HG02763 (cell line): Measurements from ENCODE around the gene FOXP1.
"Not testable (repeated sequence)": the region's sequence is repeated elsewhere in the genome, so short reads cannot be mapped to it uniquely, and the experiment has no call there.

ENCODE experiments used
- ATAC-seq: cut with Tn5 transposase; IDR thresholded peaks from one replicate; pipeline ENCODE4 v1.9.1; 2021; ENCODE audit warnings: mild to moderate bottlenecking, moderate library complexity; ENCODE audit not compliant: unreplicated experiment

FOXP1 gene

DNA sequence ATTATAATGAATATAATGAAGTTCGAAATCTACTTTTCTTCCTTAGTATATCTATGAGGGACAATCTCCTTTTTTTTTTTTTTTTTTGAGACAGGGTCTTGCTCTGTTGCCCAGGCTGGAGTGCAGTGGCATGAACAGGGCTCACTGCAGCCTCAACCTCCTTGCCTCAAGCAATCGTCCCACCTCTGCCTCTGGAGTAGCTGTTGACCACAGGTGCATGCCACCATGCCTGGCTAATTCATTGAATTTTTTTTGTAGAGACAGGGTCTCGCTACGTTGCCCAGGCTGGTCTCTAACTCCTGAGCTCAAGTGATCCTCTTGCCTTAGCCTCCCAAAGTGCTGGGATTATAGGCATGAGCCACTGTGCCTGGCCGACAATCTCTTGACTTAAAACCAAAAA is 607.5 kb downstream of the FOXP1 start:
- not testable (repeated sequence) for ATAC-seq

DNA sequence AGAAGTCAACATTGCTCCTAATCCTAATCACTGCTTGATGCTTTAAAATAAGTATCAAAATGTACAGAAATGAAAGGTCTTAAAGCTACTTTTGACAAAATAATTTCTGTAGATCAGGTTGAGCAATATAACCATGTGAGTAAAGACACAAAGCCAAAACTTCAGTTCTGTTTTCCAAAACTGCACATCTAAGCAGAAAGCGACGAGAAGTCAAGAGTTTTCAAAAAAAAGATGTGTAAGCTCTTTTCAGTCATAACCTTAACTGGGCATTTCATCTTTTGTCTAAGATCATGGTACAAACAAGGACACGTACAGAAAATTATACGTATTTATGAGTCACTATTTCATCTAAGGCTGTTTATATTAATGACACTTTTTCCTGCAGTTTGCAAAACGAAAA is 608.8 kb downstream of the FOXP1 start:
- no peak for ATAC-seq

DNA sequence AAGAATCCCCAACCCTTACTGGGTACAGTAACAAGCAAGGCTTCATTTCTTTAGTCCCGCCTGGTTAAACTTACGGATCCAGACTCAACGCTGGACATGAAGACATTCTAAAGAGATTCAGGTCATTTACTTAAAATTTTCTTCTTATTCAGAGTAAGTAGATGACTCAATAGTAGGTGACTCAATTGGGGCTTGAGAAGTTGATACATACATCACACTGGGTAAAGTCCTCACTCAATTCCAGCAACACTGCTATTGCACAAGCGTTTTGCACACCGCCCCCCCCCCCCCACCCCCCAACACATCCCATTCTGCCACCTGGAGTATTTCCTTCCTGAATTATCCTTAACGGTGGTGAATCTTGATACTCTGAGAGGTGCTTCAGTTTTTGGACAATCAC is 610.0 kb downstream of the FOXP1 start:
- no peak for ATAC-seq

DNA sequence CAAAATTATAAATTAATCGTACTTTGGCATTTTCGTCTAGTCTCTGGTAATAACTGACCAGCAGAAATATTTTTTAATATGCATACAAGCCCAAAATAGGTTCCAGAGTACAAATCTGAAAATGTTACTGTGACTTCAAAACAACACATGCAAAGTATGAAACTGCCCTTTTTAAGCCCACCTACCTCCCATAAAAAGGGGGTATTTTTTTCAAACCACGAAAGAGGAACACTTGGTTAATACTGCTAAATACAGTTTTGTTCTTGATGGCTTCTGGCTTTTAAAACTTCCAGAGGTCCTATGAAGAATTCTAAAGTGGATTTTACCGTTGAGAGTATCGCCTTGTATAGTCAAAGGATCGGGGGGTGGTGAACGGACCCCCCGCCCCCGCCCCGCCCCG is 610.7 kb downstream of the FOXP1 start:
- ATAC-seq = no peak

DNA sequence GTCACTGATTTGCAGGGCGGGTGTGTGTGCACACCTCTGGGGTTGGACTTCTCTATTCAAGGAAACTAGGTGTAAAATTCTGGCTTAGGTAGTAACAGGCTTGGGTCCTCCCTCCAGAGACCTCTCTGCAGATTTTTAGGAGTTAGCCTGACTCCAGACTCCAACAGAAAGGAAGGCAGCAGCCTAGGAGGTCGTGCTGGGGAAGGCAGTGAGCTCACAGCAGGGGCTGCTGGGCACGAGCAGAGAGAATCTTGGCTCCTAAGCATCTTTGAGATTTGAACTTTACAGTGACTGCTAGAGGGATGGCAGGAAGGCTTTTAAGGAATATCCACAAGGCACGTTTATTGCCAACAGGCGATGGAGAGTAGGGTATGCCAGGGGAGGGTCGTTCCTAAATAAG is 612.6 kb downstream of the FOXP1 start:
- ATAC-seq = no peak

DNA sequence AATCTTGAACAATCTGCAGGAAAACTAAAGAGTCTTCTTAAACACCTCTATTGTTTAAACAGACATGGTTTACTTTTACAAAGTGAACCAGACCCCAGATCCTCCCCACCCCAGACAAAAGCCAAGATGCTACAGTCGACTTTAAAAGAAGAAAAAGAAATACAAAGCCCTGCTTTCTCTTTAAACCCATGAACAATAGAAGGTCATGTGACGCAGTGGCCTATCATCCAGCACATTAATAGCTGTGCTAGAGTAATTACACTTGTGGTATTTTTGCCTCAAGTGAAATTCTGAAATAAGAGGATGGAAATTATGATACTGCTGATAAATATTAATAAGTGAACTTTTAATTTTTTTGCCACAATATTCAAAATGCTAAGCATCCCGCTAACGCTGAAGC is 613.4 kb downstream of the FOXP1 start:
- no peak for ATAC-seq

DNA sequence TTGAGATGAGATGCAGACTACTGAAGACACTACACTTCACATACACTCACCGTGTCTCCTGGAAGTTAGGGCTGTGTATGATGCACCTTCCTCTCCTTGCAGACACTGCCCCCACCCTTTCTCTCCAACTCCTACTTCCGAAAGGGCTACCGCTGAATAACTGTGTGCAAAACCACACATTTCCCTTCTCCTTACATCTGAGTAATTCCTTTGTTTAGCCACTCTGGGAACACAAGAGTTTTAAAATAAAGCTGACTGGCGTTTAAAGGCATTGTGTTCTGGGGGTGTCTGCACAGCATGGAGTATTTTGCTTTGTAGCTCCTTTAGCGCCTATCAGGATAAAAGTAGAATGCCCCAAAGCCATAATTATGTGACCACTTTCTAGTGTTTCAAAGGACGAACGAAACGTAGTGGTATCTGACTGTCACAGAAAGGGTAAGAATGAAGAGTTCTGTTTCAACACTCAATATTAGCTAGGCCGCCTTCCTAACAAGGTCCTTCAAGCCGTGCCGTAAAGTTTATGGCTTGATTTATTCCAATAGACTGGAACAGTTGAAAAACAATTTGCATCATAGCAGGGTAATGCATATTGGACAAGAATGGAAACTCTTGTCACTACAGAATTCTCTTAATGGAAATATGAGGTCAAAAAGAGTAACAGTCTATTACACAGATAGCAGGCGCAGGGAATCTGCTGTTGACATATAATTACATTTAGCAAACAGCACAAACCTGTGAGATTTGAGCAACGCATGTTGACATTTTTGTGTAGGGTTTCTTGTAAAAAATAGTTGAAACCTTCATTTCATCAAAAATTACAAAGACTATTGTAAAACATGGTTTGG is 619.9 kb downstream of the FOXP1 start:
- ATAC-seq = no peak

DNA sequence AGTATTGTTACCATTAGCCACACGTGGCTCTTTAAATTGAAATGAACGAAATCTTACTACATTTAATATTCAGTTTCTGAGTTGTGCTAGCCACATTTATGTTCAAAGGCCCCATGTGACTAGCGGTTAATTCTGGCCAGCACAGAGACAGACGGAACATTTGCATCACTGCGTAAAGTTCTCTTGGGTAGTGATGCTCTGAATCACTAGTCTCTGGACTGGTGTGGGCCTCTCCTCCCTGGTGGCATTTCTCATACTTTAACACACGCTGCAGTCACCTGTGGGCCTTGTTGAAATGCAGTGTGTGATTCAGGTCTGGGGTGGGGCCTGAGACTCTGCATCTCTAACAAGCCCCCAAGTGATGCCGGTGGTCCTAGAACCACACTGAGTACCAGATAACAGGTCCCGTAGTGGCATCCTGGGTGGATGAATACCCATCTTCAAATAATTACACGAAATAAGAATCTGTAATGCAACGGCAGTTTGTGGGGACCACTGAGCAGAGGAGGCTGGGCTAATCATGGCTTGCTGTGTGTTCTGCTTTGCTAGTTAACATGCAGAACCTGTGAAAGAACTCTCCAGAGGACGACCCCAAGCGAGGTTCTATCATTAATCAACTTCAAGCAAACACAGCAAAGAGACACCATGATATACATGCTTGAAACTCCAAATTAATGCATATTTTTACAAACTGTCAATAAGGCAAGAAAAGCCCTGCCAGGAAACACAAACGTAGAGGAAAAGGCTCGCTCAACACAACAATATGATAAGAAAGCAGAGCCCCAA is 623.8 kb downstream of the FOXP1 start:
- ATAC-seq = no peak

DNA sequence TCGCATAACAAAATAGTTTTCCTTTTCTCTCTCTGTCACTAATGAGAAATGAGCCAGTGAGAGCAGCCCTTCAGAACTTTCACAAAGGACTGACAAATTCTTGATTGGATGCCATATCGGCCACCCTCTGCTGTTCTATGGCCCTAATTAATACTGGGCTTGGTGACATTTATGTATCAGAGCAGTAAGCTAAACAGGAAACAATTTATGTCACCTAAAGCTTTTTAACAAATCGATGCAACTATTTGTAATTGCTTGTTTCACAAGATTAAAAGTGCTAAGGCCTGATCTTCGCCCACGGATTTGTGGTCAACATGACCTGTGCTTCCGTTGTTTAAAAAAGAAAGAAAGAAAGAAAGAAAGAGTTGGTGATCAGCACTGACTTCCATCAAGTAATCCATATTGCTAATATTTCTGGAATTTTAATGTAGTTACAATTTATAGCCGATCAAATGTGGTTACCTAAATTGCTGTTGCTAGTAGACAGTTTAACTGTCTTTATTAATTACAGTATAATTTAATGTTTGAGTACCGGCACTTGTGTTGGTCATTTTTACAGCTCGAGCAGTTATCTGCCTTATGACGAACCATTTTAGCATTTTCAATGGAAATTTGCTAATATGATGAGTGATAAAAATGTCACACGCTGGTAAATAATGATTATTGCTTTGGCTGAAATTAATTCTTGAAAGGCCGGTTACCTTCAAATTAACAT is 631.3 kb downstream of the FOXP1 start:
- ATAC-seq = no peak

DNA sequence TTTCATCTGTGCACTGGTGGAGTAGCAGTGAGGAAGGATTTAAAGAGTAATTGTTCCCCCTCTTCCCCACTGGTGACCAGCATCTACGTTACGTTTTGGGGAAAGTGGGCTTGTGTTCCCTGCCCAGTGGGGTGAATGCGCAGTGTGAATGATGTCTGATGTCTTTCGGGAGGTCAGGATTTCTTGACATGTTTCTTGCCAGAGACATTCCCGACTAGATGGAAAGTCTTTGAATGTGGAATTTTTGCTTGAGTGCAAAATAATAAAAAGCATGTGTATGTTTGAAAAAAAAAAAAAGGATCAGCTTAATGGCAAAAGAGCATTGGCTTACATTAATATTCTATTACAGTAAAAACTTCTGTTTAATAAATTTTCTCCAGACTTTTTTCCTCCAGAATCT is 632.2 kb downstream of the FOXP1 start:
- no peak for ATAC-seq

DNA sequence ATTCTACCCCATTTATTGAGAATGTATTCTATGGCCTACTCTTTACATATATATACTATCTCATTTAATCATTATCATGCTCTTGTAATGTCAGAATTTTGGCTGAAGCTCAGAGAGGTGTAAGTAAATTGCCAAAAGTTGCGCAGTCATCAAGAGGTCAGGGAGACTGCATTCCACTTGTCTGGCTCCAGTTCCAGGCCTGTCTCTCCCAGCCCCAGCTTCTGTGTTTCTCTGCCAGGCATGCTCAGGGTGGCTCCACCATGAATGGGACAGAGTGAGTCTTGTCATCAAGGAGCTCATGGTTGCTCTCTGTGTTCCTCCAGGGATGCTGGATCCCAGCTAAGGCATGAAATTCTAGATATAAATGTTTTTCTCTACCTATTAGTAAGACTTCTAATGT is 635.9 kb downstream of the FOXP1 start:
- no peak for ATAC-seq

DNA sequence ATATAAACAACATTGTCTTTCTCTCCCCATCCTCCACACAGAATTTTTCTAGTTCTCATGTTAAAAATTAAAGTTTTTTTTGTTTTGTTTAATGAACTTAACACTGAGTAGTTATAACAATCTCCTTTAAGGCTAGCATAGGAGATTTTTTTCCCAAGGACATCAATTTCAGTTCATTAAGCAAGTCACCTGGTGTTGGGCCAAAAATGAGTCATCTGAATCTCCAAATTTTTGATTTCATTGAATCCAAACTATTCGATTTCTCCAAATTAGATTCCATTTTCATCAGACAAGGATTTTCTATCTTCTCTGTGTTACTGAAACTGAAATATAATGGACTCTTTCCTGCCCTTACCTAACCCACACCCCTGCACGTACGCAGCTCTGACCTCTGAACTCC is 639.6 kb downstream of the FOXP1 start:
- no peak for ATAC-seq

DNA sequence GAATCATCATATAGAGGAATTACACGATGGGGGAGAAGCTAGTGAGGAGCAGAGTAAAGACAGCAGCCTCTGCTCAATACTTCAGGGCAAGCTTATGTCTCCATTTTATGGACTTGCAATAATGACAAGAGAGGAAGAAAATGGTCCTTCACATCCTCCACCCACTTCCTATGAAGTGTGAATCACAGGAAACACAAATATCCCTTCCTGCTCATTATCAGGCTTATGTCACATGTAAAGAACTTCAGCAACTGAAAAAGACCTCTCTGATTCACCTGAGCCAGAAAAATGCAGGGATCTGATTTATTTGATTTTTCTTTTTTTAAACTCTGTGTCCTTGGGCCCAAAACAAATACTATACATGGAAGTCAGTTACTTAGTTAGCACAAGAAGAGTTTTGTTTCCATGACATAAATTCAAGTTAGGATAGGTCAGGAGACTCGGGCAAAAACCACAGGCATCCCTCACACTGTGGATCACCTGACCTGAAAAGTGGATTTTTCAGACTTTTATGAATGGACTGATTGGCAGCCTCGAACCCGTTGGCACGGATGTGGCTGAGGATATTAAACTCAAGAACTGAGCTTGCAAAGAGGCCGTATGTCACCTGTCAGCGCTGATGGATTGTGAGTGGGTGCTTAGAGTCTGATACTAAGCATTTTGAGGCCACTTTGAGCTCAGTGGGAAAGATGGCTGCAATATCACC is 650.3 kb downstream of the FOXP1 start:
- ATAC-seq = no peak

DNA sequence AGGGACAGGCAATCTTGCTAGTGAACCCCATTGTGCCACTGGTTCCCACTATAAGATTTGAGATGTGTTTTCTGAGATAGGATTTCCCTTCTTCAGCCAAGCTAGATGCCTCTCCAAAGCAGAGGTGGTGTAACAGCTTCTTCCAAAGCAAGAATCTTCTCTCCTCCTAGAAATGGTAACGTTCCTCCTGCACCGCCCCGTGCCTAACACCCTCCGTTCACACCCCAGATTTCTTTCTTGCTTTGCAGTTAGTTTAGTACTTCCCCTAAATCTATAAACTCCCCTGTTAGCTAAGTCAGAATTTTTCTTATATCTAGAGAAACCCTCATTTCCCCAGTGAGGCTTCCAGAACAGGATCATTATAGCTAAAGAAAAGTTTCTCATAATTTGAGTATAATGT is 653.5 kb downstream of the FOXP1 start:
- ATAC-seq = no peak

DNA sequence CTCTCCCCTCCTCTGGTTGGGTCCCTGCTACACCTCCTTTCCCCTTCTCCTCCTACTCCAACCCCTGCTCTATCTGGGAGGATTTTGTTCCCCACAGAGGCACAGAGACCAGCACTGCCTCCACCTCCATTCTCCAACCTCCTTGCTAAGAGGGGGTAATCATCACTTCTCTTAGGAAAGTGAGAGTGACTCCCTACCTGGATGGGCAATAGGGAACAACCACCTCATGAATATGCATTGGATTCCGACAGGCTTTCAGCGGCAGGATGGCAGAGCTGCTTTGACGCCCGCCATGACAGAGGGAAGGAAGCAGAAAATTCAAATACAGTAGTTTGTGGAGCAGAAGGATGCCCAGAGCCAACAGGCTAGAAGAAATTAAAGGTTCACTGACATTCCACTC is 656.3 kb downstream of the FOXP1 start:
- ATAC-seq = no peak

DNA sequence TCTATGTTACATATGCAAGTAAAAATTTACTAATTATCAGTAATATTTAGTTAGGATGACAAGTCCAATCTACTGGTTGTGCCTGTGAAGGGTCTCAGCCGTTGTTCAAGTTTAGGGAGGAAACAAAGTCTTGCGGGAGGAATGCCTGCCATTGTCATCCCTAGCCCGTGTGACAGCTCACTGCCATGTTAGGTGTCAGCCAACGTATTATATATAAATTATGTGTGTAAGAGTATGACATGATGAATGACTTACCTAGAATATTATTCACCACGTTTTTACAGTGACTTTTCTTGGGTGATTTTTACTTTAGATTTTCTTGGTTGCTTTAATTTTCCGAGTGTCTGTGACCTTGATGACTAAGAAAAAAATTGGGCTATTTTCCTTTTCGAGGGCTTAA is 656.7 kb downstream of the FOXP1 start:
- no peak for ATAC-seq

DNA sequence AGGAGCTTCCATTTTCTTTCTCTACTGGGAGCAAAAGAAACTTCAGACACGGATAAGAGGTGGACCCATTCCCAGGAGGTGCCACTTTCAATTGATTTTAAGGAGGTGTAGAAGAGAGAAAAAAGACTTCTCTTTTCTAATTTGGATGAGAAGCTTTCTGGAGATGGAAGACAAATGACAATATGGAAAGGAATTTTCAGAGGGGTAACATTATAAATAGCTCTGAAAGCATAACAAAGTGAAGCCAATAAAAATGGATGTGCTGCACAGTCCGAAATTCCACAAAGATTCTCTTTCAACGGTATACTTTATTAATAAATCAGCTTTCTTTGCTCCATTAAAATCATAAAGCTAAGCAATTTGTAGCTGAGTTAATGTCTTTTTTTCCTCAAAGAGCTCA is 663.9 kb downstream of the FOXP1 start:
- no peak for ATAC-seq

DNA sequence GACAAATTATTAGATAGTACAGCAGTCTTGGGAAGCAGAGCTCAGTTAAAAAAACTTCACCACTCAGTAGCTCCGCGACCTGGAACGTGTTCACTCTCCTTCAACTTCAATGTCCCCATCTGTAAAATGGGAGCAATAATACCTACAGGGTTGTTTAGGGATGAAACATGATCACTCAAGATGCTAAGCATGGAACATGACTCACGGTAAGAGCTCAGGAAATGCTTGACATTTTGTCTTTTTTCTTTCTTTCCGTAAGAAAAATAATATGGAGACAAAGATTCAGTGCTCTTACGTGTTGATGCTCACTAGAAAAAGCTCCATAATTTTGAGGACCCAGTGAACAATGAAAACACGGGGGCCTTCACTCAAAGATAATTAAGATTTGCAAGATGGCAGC is 664.4 kb downstream of the FOXP1 start:
- ATAC-seq = no peak

DNA sequence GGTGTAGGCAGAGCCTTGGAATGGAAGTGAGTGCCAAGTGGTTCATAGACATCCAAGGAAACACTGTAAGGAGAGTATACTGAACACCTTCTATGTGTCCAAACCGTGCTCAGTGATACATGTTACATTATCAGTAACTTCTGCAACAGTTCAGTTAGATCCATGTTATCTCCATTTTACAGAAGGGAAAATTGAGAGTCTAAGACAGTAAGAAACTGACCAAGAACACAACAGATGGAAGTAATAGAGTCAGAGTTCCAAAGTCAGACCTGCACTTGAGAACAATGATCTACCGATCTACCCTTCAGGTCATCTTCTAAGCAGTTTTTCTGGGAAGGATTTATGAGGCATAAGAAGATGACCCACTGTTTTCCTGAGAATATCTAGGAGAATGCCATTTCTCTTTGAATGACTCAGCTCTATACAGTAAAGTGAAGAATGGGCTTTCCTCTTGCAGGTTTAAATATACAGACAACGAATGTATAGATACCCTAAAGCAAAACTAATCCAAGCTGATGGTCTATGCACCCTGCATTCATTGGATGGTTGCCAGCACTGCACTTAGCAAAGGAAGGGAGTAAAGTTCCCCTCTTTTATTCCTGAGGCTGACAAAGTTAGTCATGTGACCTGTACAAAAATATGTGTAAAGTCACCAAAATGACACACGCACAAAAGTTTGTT is 667.0 kb downstream of the FOXP1 start:
- ATAC-seq = no peak

DNA sequence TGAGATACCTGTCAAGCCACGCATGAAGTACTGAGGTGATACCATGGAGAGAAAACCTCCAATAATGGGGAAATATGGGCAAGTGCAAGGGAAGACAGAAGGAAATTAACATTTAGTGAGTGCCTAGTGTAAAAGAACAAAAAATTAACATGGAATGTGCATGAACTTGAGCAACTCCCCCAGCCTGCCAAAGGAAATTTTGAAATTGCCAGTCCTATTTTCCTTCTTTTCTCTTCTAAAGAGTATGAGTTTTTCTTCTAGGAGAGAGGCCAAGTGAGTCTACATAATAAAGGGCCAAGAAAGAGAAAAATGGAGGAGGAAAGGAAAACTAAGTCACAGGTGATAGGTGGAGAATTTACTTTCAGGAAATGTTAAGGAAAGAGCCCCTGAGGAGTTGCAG is 668.7 kb downstream of the FOXP1 start:
- no peak for ATAC-seq

DNA sequence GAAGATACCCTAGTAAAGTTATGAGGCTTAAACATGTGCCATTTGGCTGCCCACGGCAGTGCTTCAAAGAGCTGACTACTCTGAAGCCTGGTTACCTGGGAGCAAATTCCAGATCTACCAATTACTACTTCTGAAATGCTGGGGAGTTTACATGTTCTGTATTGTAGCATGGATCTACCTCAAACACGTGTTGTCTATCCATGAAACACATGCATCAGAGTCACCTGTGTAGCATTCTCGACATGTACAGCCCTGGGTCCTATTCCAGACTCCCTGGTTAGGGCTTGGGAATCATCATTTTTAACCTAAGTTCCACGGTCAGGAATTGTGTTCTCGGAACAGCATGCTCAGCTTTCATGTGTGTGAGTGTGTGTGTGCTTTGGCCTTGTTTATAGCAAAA is 671.8 kb downstream of the FOXP1 start:
- no peak for ATAC-seq
